Gastroesophageal sphincter (tissue), 4 donors: ENCODE data around the gene GSG1L. TPM values are rescaled to one million over a fixed set of nuclear protein-coding genes. Genes with fewer than 3 reads are reported as not detected.

ENCODE experiments used
- ATAC-seq: fragments of 150-250 bp; one replicate; pipeline ENCODE4 v1.9.1; 2016; ENCODE audit warnings: mild to moderate bottlenecking, moderate library complexity
- H3K27ac ChIP-seq, 4 donors: fragments of 200-600 bp; sonication (generic) in 3 of 4; 1 replicate in 3 of 4; 2 replicates in 1 of 4; pipeline ENCODE4 v1.5.1; 2016 to 2019
- H3K27me3 ChIP-seq: fragments of 200-600 bp; sonication (generic); one replicate; pipeline ENCODE4 v1.5.1; 2019
- H3K36me3 ChIP-seq, 2 donors: fragments of 200-600 bp; sonication (generic); one replicate each; pipeline ENCODE4 v1.5.1; 2019; ENCODE audit warnings: control low read depth in 1 of 2
- H3K4me1 ChIP-seq, 3 donors: fragments of 200-600 bp; sonication (generic); 1 replicate in 2 of 3; 2 replicates in 1 of 3; pipeline ENCODE4 v1.5.1; 2016 to 2019; ENCODE audit warnings: control low read depth in 2 of 3
- H3K4me3 ChIP-seq, 2 donors: fragments of 200-600 bp; sonication (generic); one replicate each; pipeline ENCODE4 v1.5.1; 2019; ENCODE audit warnings: mild to moderate bottlenecking in 1 of 2, moderate library complexity in 1 of 2
- H3K9me3 ChIP-seq, 3 donors: fragments of 200-600 bp; sonication (generic); one replicate each; pipeline ENCODE4 v1.5.1; 2017 to 2019; ENCODE audit warnings: control low read depth in 2 of 3
- CTCF ChIP-seq, 4 experiments: fragments of 200-600 bp in 2 of 4; fragments of 450-650 bp in 2 of 4; sonication (generic) in 1 of 4; IDR thresholded peaks; one replicate each; pipeline ENCODE4 v1.5.1; 2017 to 2019; ENCODE audit warnings: antibody characterized with exemption in 4 of 4, mild to moderate bottlenecking in 2 of 4, moderate library complexity in 2 of 4
- EP300 ChIP-seq: sonication (generic); formaldehyde crosslinking; IDR thresholded peaks from one replicate; pipeline ENCODE4 v1.6.1; 2017; ENCODE audit warnings: antibody characterized with exemption, mild to moderate bottlenecking
- POLR2A ChIP-seq, 2 donors: fragments of 450-650 bp; IDR thresholded peaks; one replicate each; pipeline ENCODE4 v1.6.1; 2017; ENCODE audit warnings: antibody characterized with exemption in 2 of 2, mild to moderate bottlenecking in 2 of 2, moderate library complexity in 1 of 2
- POLR2AphosphoS5 ChIP-seq: sonication (generic); formaldehyde crosslinking; IDR thresholded peaks from one replicate; pipeline ENCODE4 v1.6.1; 2017; ENCODE audit warnings: antibody characterized with exemption
- WGBS, 2 donors: methylation state at CpG; one replicate each; pipeline ENCODE4 v1.1.5; 2018; ENCODE audit warnings: low coverage in 1 of 2; 5-methylcytosine and 5-hydroxymethylcytosine counted together
- total RNA-seq, 4 donors: library from RNA; depleted of rRNA; stranded (reverse); fragments of >200 nt; gene quantifications; one replicate each; pipeline ENCODE4 v1.1.0, GENCODE V29; 2016

Gene GSG1L
- total RNA-seq, 4 donors from 2014 or later, result 1.0 TPM; not detected in 3

DNA sequence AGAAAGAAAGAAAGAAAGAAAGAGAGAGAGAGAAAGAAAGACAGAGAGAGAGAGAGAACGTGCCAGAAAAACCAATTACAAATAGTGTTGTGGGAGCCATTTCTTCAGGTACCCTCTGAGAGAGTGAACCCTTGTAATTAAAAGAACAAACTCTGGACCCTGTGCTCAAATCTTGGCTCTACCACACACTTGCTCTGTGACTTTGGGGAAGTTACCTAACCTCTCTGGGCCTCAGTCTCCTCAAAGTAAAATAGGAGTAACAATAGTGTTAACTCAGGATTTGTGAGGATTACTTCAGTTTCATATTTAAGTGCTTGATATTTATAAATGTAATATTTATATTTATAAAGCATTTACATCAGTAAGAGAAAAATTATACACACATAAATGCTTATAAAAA is 139.8 kb downstream of the GSG1L start:
- 89% methylated on average over 1 of the region's 1 CpG for WGBS, 2 donors
- Histone ChIP-seq H3K4me1 (no peaks in the 10 kb centered on the region), H3K4me3 (no peak overlapping the region), H3K9me3 (no peaks in the 10 kb centered on the region), H3K36me3 (no peaks in the 10 kb centered on the region), H3K27ac (no peak overlapping the region), H3K27me3 (peaks cover 60% of the 10 kb centered on the region)
- TF ChIP-seq POLR2A (IDR thresholded peaks at IDR 0.05), result no peak
- TF ChIP-seq POLR2AphosphoS5, result no peak
- no peak for TF ChIP-seq CTCF (IDR thresholded peaks at IDR 0.05)
- no peak for TF ChIP-seq EP300
- ATAC-seq, result no peak

DNA sequence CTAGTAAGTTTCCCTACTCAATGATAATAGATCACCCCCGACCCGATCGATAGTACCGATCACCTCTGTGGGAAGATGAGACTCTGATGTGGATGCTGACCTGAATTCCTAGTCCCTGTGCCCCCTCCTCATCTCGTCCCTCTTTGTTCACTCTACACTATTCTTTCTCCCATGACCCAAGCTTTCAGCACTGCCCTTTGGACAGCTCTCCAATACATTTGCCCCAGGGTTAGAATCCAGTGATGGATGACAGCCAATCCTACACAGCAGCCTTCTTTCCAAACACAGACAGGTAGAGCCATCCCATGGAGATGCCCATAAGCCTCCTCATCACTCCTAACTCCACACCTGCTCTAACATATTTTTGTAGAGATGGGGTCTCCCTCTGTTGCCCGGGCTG is 141.1 kb downstream of the GSG1L start:
- Histone ChIP-seq H3K27ac (no peak overlapping the region), H3K4me1 (no peaks in the 10 kb centered on the region), H3K36me3 (no peaks in the 10 kb centered on the region), H3K4me3 (no peak overlapping the region), H3K27me3 (peaks cover 55% of the 10 kb centered on the region), H3K9me3 (no peaks in the 10 kb centered on the region)
- no peak for TF ChIP-seq POLR2AphosphoS5
- WGBS, 2 donors, result 61 to 74% methylated on average over 5 to 6 of the region's 6 CpGs
- no peak for ATAC-seq

GRCh38 chr16:27921134-27921533 is 142.4 kb downstream of the GSG1L start:
- H3K27me3 ChIP-seq, result peaks cover 49% of the 10 kb centered on the region
- WGBS, 2 donors, result 49 to 56% methylated on average over 4 of the region's 4 CpGs
- no peak for ATAC-seq

DNA sequence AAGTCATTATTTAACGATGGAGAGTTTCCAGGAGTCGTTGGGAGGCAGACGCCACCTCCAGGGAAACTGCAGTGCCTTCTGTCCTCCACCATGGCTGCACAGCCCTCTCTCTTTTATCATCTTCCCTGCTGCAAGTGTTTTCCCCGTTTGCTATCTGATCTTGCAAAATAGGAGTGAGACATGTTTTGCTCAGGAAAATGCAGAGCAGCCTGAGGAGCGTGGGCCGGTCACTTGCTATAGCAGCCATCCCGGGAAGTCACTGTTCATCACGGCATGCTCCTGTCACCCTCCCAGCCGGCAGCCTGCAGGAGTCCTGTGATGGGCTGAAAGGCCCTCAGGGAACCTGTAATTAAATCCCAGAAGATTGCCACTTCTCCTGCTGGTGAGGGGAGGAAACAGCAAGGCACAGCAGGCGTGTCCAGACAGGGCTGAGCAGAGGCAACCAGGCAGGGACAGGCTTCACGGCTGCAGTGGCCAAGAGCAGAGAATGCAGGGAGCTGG is 143.1 kb downstream of the GSG1L start:
- TF ChIP-seq CTCF (IDR thresholded peaks at IDR 0.05) (no peak), POLR2A (IDR thresholded peaks at IDR 0.05) (no peak), EP300 (no peak), POLR2AphosphoS5 (no peak)
- 3 to 18% methylated on average over 2 to 6 of the region's 11 CpGs for WGBS, 2 donors
- no peak for ATAC-seq
- Histone ChIP-seq H3K4me1 (no peaks in the 10 kb centered on the region), H3K4me3 (no peak overlapping the region), H3K27me3 (peaks cover 56% of the 10 kb centered on the region), H3K27ac (no peak overlapping the region), H3K9me3 (no peaks in the 10 kb centered on the region), H3K36me3 (no peaks in the 10 kb centered on the region)

More at GRCh38 chr16:27921134-27921533, 142.4 kb downstream of the GSG1L start:
- Histone ChIP-seq H3K4me1 (no peaks in the 10 kb centered on the region), H3K4me3 (no peak overlapping the region), H3K9me3 (no peaks in the 10 kb centered on the region), H3K36me3 (no peaks in the 10 kb centered on the region), H3K27ac (no peak overlapping the region)
- TF ChIP-seq EP300, result no peak
- TF ChIP-seq POLR2AphosphoS5, result no peak
- no peak for TF ChIP-seq CTCF (IDR thresholded peaks at IDR 0.05)
- TF ChIP-seq POLR2A (IDR thresholded peaks at IDR 0.05), result no peak

GRCh38 chr16:27918755-27919154 is 144.8 kb downstream of the GSG1L start:
- Histone ChIP-seq H3K4me1 (no peaks in the 10 kb centered on the region), H3K27ac (no peak overlapping the region), H3K36me3 (no peaks in the 10 kb centered on the region), H3K27me3 (peaks cover 67% of the 10 kb centered on the region), H3K9me3 (no peaks in the 10 kb centered on the region), H3K4me3 (no peak overlapping the region)
- TF ChIP-seq CTCF (IDR thresholded peaks at IDR 0.05), result no peak
- no peak for ATAC-seq
- 36 to 100% methylated on average over 1 to 4 of the region's 5 CpGs for WGBS, 2 donors
